ENCODE measurements around the gene PRAMEF15. TPM values are rescaled to one million over a fixed set of nuclear protein-coding genes. Genes with fewer than 3 reads are reported as not detected.

PRAMEF15 gene
- total RNA-seq = not detected

GRCh38 chr1:13315281-13315680, at the start of gene PRAMEF15:
Gene PRAMEF15 (plus strand): TSS chr1:13315581. CDS start chr1:13318408, 2,827 bp downstream.

GRCh38 chr1:13285037-13285436, 30.3 kb upstream of the PRAMEF15 start, which contains the start of gene PRAMEF8:
Gene PRAMEF8 (minus strand): TSS chr1:13285137. CDS start chr1:13284091, 1,046 bp downstream.

GRCh38 chr1:13303239-13303638, 12.1 kb upstream of the PRAMEF15 start, which contains the start of gene PRAMEF33:
Gene PRAMEF33 (plus strand): TSS chr1:13303539. CDS start chr1:13305955, 2,416 bp downstream.

GRCh38 chr1:13347034-13347433, 31.7 kb downstream of the PRAMEF15 start, which contains the start of gene PRAMEF14:
Gene PRAMEF14 (minus strand): TSS chr1:13347134. CDS start chr1:13345314, 1,820 bp downstream.

Small RNAs within 50 kb of the gene (small RNA-seq; reads per million reads assigned to genes)
- not detected for gene RNU6-771P (ENCODE audit: low replicate concordance)

Other genes starting within 250 kb of the PRAMEF15 start
- gene PRAMEF25, start 244.8 kb upstream of the PRAMEF15 start, total RNA-seq = not detected
- not detected for gene HNRNPCL2, start 198.7 kb upstream of the PRAMEF15 start, total RNA-seq
- not detected for gene PRAMEF26, start 159.6 kb upstream of the PRAMEF15 start, total RNA-seq
- gene HNRNPCL4, start 149.9 kb upstream of the PRAMEF15 start, total RNA-seq = not detected
- gene PRAMEF9, start 143.7 kb upstream of the PRAMEF15 start, total RNA-seq = not detected
- not detected for gene PRAMEF13, start 114.2 kb upstream of the PRAMEF15 start, total RNA-seq
- gene PRAMEF18, start 89.4 kb upstream of the PRAMEF15 start, total RNA-seq = not detected
- not detected for gene PRAMEF5, start 61.4 kb upstream of the PRAMEF15 start, total RNA-seq
- gene PRAMEF8, start 30.4 kb upstream of the PRAMEF15 start, total RNA-seq = not detected
- gene PRAMEF33, start 12.0 kb upstream of the PRAMEF15 start, total RNA-seq = not detected
- not detected for gene PRAMEF14, start 31.6 kb downstream of the PRAMEF15 start, total RNA-seq
- gene PRAMEF19, start 56.4 kb downstream of the PRAMEF15 start, total RNA-seq = not detected
- gene PRAMEF17, start 74.1 kb downstream of the PRAMEF15 start, total RNA-seq = not detected
- not detected for gene PRAMEF20, start 94.9 kb downstream of the PRAMEF15 start, total RNA-seq
- gene LRRC38, start 198.4 kb downstream of the PRAMEF15 start, total RNA-seq = not detected